ENCODE results near the gene TSPYL4.

- no peak for TF ChIP-seq CTCF (conservative IDR thresholded peaks at IDR 0.05; ENCODE audit: low read length)
- no peak for TF ChIP-seq EZH2phosphoT487 (IDR thresholded peaks at IDR 0.05; ENCODE audit: borderline replicate concordance)
Observed at GRCh38 chr6:116218866-116219265, 35.0 kb downstream of the TSPYL4 start.

All from Loucy (cell line).